Measurements from ENCODE around the gene PADI3. TPM values are rescaled to one million over a fixed set of nuclear protein-coding genes. Genes with fewer than 3 reads are reported as not detected.

PADI3 gene
- total RNA-seq, 4 donors from 2014 or later = not detected

- TF ChIP-seq POLR2A (IDR thresholded peaks at IDR 0.05) (no peak), POLR2AphosphoS5 (IDR thresholded peaks at IDR 0.05) (no peak), EP300 (IDR thresholded peaks at IDR 0.05; ENCODE audit: low read depth) (no peak)
- TF ChIP-seq, protein P1, sequence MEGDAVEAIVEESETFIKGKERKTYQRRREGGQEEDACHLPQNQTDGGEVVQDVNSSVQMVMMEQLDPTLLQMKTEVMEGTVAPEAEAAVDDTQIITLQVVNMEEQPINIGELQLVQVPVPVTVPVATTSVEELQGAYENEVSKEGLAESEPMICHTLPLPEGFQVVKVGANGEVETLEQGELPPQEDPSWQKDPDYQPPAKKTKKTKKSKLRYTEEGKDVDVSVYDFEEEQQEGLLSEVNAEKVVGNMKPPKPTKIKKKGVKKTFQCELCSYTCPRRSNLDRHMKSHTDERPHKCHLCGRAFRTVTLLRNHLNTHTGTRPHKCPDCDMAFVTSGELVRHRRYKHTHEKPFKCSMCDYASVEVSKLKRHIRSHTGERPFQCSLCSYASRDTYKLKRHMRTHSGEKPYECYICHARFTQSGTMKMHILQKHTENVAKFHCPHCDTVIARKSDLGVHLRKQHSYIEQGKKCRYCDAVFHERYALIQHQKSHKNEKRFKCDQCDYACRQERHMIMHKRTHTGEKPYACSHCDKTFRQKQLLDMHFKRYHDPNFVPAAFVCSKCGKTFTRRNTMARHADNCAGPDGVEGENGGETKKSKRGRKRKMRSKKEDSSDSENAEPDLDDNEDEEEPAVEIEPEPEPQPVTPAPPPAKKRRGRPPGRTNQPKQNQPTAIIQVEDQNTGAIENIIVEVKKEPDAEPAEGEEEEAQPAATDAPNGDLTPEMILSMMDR (IDR thresholded peaks at IDR 0.05) = no peak
- Histone ChIP-seq H3K27ac (no peak overlapping the region), H3K4me1 (no peaks in the 10 kb centered on the region), H3K36me3 (no peaks in the 10 kb centered on the region), H3K27me3 (no peaks in the 10 kb centered on the region), H3K9me3 (no peaks in the 10 kb centered on the region), H3K4me3 (no peak overlapping the region)
- 75 to 81% methylated on average over 1 of the region's 1 CpG for WGBS, 2 donors (ENCODE audit: low coverage in 1 of 2)
- intact Hi-C loops (cut with DNase I; ENCODE audit: low total_unique reads) (no loop called here), in situ Hi-C loops (cut with MboI; ENCODE audit: low pct_ligation_motif_present in 1 of 4, low pct_unique_long_range_greater_than_20kb in 1 of 4, low sequenced_read_pairs in 3 of 4) (no loop called here)
- DNase-seq = no peak
Observed at GRCh38 chr1:17243274-17243673, 5.6 kb upstream of the PADI3 start.

GRCh38 chr1:17244821-17245740 lies 3.8 kb upstream of the PADI3 start:
- no peaks in the 10 kb centered on the region for H3K9me3 ChIP-seq
- intact Hi-C loops (cut with DNase I; ENCODE audit: low total_unique reads) (no loop called here), in situ Hi-C loops (cut with MboI; ENCODE audit: low pct_ligation_motif_present in 1 of 4, low pct_unique_long_range_greater_than_20kb in 1 of 4, low sequenced_read_pairs in 3 of 4) (no loop called here)
- 68 to 73% methylated on average over 3 to 14 of the region's 14 CpGs for WGBS, 2 donors (ENCODE audit: low coverage in 1 of 2)
- H3K4me1 ChIP-seq = peaks cover 0 to under 1% (median 0%) of the 10 kb centered on the region in 4 donors
- no peak for DNase-seq
- no peaks in the 10 kb centered on the region for H3K36me3 ChIP-seq
- H3K4me3 ChIP-seq = no peak overlapping the region
- H3K27me3 ChIP-seq = no peaks in the 10 kb centered on the region
- TF ChIP-seq POLR2AphosphoS5 (IDR thresholded peaks at IDR 0.05) = no peak
- no peak overlapping the region for H3K27ac ChIP-seq

DNA sequence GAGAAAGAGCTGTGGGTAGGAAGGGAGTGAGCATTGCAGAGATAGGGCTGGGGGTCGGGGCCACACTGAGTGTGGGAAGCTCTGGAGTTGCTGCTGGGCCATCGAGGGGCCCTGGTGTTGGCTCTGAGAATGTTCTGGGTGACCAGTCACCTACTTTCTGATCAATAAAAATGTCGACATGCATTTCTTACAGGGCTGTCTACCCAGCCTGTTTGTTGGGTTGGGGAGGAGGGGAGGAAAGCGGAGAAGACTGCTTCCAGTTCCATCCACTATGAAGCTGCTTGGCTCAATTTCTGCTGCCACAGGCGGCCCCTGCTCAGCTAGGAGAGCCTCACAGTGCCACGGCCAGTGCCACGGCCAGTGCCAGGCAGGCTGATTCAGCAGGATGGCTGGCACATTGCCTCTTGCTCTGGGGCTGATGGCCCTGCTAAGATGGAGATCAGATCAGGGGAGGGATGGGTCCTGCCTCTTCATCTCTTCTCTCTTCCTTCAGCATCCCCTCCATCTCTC lies 3.0 kb upstream of the PADI3 start:
- Histone ChIP-seq H3K9me3 (no peaks in the 10 kb centered on the region), H3K36me3 (no peaks in the 10 kb centered on the region), H3K4me3 (no peak overlapping the region), H3K27ac (no peak overlapping the region), H3K27me3 (no peaks in the 10 kb centered on the region), H3K4me1 (peaks cover 0 to 7% (median 3%) of the 10 kb centered on the region in 4 donors)
- TF ChIP-seq, protein P1 (IDR thresholded peaks at IDR 0.05) = no peak
- TF ChIP-seq EP300 (IDR thresholded peaks at IDR 0.05; ENCODE audit: low read depth) = no peak
- TF ChIP-seq POLR2A (IDR thresholded peaks at IDR 0.05) = no peak
- TF ChIP-seq POLR2AphosphoS5 (IDR thresholded peaks at IDR 0.05) = no peak
- DNase-seq = no peak
- 71% methylated on average over 7 of the region's 7 CpGs; no CpG with 5 or more reads in 1 of the 2 donors for WGBS, 2 donors (ENCODE audit: low coverage in 1 of 2)
- in situ Hi-C loops (cut with MboI; ENCODE audit: low pct_ligation_motif_present in 1 of 4, low pct_unique_long_range_greater_than_20kb in 1 of 4, low sequenced_read_pairs in 3 of 4) (no loop called here), intact Hi-C loops (cut with DNase I; ENCODE audit: low total_unique reads) (no loop called here)

- no peak for TF ChIP-seq EP300 (IDR thresholded peaks at IDR 0.05; ENCODE audit: low read depth)
- TF ChIP-seq POLR2A (IDR thresholded peaks at IDR 0.05) = no peak
- TF ChIP-seq POLR2AphosphoS5 (IDR thresholded peaks at IDR 0.05) = no peak
- TF ChIP-seq, protein P1 (IDR thresholded peaks at IDR 0.05) = no peak
- in situ Hi-C loops (cut with MboI; ENCODE audit: low pct_ligation_motif_present in 1 of 4, low pct_unique_long_range_greater_than_20kb in 1 of 4, low sequenced_read_pairs in 3 of 4) (no loop called here), intact Hi-C loops (cut with DNase I; ENCODE audit: low total_unique reads) (no loop called here)
- Histone ChIP-seq H3K36me3 (no peaks in the 10 kb centered on the region), H3K27me3 (no peaks in the 10 kb centered on the region), H3K4me1 (peaks cover 0 to 12% (median 10%) of the 10 kb centered on the region in 4 donors), H3K27ac (no peak overlapping the region), H3K4me3 (no peak overlapping the region), H3K9me3 (no peaks in the 10 kb centered on the region)
- no peak for DNase-seq
- WGBS, 2 donors (ENCODE audit: low coverage in 1 of 2) = 63 to 68% methylated on average over 2 of the region's 2 CpGs
Observed at GRCh38 chr1:17246971-17247370, 1.9 kb upstream of the PADI3 start.
